Bronchial epithelial cell (primary cell): ENCODE data around the gene SERP2. TPM values are rescaled to one million over a fixed set of nuclear protein-coding genes. Genes with fewer than 3 reads are reported as not detected.

ENCODE experiments used
- DNase-seq: peaks from one replicate; pipeline ENCODE4 v3.0.0-alpha.2; 2010; ENCODE audit warnings: low read depth
- FAIRE-seq: peaks from 2 replicates; lab custom pipeline; 2011; peaks lifted over from hg19 to GRCh38; lab: Jason Lieb, UNC
- H3K27me3 ChIP-seq: 2 replicates; pipeline ENCODE4 v1.5.1; 2011; ENCODE audit warnings: low read length; ENCODE audit not compliant: control insufficient read depth, insufficient read depth
- H3K36me3 ChIP-seq: 2 replicates; pipeline ENCODE4 v1.5.1; 2011; ENCODE audit warnings: low read length; ENCODE audit not compliant: control insufficient read depth, insufficient read depth
- H3K4me3 ChIP-seq: 2 replicates; pipeline ENCODE4 v1.5.1; 2011; ENCODE audit warnings: mild to moderate bottlenecking, low read depth, low read length, control low read depth
- CTCF ChIP-seq: IDR thresholded peaks from 2 replicates; pipeline ENCODE4 v1.5.1; 2011; ENCODE audit warnings: mild to moderate bottlenecking, moderate library complexity, low read length, control low read depth, inconsistent platforms; ENCODE audit not compliant: insufficient read depth, severe bottlenecking
- total RNA-seq: library from RNA; depleted of rRNA; stranded (reverse); fragments of >200 nt; gene quantifications from 2 replicates; pipeline ENCODE4 v1.2.1, GENCODE V29; 2014

SERP2 gene
- total RNA-seq, 1 donor from 2014 or later: 1.1 TPM

DNA sequence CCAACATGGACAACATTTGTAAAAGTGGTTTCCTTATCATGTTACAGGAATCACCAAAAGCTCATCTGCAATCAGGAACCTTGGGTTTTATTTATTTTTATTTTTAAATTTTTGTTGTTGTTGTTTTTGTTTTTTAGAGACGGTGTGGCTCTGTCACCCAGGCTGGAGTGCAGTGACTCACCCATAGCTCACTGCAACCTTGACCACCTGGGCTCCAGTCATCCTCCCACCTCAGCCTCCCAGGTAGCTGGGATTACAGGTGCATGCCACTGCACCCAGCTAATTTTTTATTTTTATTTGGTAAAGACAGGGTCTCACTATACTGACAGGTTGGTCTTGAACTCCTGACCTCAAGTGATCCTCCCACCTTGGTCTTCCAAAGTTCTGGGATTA, 13.6 kb upstream of the SERP2 start:
- Histone ChIP-seq H3K36me3 (no peaks in the 10 kb centered on the region), H3K4me3 (no peak overlapping the region), H3K27me3 (no peaks in the 10 kb centered on the region)
- no peak for TF ChIP-seq CTCF
- DNase-seq (peak; percentile 57), FAIRE-seq (no peak)

DNA sequence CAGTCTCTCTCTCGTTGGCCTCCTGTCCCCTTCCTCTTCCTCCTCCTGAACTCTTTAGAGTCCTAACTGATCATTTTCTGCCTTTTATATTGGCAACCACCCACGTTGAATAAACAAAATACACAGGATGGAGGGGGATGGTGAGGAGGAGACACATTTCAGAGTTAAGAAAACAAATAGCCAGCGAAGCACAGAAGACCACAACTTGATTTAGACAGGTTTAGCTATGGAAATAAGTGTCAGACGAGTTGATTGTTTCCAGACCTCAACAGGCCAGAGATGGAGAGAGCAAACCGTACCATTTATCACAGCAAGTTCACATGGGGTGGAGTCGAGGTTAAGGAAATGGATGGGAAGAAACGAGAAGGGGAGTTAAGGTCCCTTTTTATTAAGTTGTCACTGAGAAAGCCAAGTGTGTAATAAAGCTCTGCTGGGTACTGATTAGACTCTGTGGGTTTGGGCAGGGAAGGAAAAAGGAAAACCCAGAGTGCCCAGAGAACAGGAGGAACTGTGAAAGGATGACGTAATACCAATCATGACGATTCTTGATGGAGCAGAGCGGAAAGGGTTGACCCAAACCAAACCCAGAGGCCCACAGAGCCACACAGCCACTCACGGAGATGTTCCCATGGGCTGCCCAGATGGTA, 11.1 kb upstream of the SERP2 start:
- Histone ChIP-seq H3K27me3 (no peaks in the 10 kb centered on the region), H3K36me3 (no peaks in the 10 kb centered on the region), H3K4me3 (no peak overlapping the region)
- no peak for TF ChIP-seq CTCF
- FAIRE-seq (no peak), DNase-seq (no peak)

DNA sequence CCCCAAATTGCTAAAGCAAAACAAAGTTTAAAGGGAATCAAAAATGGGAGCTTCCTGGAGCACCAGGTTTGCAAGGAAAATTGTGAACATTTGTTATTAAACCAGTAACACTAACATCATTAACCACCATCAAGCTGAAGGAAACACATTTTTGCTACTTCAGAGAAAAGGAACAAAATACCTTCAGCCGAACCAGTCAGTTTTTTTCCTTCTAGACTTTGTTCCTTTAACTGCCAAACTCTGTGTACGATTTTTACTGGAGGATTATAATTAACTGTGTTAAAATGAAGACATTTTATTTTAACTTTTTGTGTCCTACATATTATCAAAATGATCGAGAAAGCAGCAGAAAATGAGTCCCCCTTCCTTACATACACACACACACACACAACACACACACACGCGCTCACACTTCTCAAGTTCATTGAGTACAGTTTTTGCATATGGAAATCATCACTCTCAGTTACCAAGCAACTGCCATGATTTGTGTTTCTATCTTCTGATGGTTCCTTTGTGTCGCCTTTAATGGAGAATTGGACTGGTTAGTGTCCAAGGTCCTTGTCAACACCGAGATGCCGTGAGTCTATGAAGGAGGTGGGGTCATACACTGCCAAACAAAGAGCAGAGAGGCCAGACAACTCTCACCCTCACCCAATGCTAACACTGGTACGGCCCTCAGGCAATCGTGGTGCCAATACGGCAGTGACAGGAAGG, 9.8 kb upstream of the SERP2 start:
- H3K36me3 ChIP-seq: no peaks in the 10 kb centered on the region
- H3K27me3 ChIP-seq: no peaks in the 10 kb centered on the region
- H3K4me3 ChIP-seq: no peak overlapping the region
- DNase-seq (no peak), FAIRE-seq (no peak)
- TF ChIP-seq CTCF: no peak

DNA sequence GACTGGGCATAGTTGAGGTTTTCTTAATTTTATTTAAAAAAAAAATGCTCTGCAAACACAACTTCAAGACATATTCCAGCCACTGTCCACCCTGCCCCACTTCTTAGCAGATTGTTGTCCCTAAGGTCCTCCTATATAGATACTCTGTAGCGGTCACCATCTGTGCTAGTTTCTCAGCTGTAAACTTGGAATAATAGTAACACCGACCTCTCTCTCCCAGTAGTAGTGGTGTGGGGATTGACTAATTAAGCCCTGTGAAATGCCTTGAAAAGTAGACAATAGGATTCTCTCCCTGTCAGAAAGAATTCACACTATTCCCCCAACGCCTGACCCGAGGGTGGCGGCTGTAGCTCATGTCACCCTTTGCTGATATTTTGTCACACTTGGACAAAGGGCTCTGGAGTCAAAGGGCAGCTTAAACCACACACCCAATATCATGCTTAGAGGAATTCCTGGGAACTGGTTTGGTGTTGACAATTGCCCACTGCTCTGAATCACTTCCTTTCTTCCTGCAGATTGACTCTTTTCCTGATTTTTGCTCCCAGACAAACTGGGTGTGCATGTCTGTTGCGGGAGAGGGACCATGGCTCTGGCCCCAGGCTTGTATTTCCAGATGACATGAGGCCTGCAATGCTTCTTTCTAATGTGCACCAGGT, 9.2 kb upstream of the SERP2 start:
- Histone ChIP-seq H3K4me3 (no peak overlapping the region), H3K36me3 (no peaks in the 10 kb centered on the region), H3K27me3 (no peaks in the 10 kb centered on the region)
- DNase-seq: peak; percentile 90
- no peak for TF ChIP-seq CTCF
- FAIRE-seq: no peak

DNA sequence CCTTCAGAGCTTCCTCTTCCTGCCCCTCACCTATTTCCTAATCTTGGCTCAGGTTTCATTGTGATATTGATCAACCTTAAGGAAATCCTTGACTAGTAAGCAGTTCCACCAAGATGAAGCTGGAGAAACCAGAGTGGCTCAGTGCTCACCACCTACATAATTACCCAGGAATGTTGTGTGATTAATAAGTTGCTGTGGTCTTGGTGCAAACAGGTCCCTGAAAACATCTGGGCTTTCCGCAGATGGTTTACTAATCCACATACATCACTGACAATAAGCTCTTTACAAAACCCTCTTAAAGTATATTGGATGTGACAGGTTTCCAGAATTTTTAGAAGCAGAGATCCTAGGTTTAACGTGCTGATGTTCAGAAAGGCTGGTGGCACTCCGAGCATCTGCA, 8.6 kb upstream of the SERP2 start:
- TF ChIP-seq CTCF: no peak
- Histone ChIP-seq H3K4me3 (no peak overlapping the region), H3K27me3 (no peaks in the 10 kb centered on the region), H3K36me3 (no peaks in the 10 kb centered on the region)
- FAIRE-seq: no peak
- DNase-seq: peak; percentile 96
